HG03521 (cell line): ENCODE data around the gene SYNE3.
"Not testable (repeated sequence)": the region's sequence is repeated elsewhere in the genome, so short reads cannot be mapped to it uniquely, and the experiment has no call there.

Source experiments
- ATAC-seq: cut with Tn5 transposase; IDR thresholded peaks from one replicate; pipeline ENCODE4 v1.9.1; 2021; ENCODE audit warnings: mild to moderate bottlenecking, moderate library complexity; ENCODE audit not compliant: unreplicated experiment

The SYNE3 gene

GRCh38 chr14:95526483-95527386, 10.3 kb upstream of the SYNE3 start:
- ATAC-seq: no peak

DNA sequence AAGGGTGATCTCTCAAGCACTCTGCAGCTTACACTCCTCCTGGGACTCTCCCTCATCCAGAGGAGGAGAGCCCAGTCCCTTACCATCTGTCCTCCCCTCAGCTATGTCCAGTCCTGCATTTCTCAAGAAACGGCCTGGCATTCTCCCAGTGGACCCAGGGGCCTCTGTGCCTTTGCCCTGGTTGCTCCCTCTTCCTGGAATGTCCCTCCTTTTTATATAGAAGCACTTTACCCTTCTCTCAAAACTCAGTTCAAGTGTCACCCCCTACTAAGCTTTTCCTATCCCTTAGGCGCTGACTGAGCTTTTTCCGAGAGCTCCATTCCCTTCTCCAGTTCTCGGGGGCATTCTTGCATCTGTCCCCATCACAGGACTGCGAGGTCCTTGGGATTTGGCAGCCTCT, 9.5 kb upstream of the SYNE3 start:
- ATAC-seq: no peak

- ATAC-seq: no peak
Measured at GRCh38 chr14:95524706-95525512, 8.5 kb upstream of the SYNE3 start.

- no peak for ATAC-seq
Measured at GRCh38 chr14:95523815-95524448, 7.5 kb upstream of the SYNE3 start.

DNA sequence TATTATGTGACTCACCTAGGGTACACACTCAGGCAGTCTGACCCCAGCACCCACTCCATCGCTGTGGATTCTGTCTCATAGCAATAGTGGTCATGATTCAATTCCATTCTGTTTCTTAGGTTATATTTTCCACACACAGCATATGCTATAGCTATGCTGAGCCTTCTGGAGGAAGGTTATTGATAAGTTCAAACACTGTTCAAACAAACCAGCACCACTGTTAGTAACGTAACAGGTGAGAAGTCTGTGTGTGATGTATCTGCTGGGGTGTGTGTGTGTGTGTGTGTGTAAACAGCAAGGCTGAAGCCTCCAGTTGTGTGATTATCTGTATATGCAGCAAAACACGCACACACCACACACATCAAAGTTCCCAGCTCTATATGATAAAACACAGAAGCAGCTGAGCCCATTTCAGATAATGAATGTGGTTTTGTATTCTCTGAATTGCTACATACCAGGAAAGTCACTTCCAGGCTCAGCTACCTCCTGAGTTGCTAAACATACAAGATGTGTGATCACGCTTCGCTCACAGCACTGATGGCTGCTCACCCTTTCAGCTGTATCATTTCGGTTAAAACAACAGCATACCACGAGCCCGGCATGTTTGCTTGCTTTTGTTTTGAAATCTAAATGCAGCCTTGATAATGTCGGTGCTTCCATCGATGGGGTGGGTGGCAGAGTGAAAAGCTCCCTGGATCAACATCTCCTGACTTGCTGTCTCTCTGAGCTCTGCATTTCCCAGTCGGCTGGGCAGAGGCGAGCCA, 6.8 kb upstream of the SYNE3 start:
- ATAC-seq: no peak

GRCh38 chr14:95522556-95522955, 6.1 kb upstream of the SYNE3 start:
- ATAC-seq: no peak

GRCh38 chr14:95522116-95522515, 5.7 kb upstream of the SYNE3 start:
- ATAC-seq: no peak

DNA sequence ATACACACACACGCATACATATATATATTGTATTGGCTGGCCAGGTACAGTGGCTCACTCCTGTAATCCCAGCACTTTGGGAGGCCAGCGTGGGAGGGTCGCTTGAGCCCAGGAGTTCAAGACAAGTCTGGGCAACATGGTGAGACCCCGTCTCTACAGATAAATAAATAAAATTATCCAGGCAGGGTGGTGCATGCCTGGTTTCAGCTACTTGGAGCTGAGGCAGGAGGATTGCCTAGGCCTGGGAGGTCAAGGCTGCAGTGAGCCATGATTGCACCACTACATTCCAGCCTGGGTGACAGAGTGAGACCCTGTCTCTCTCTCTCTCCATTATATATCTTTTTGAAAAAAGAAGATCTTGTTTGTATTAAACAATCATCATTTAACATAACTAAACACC, 4.6 kb upstream of the SYNE3 start:
- ATAC-seq: no peak

GRCh38 chr14:95520346-95520745, 3.9 kb upstream of the SYNE3 start:
- no peak for ATAC-seq

DNA sequence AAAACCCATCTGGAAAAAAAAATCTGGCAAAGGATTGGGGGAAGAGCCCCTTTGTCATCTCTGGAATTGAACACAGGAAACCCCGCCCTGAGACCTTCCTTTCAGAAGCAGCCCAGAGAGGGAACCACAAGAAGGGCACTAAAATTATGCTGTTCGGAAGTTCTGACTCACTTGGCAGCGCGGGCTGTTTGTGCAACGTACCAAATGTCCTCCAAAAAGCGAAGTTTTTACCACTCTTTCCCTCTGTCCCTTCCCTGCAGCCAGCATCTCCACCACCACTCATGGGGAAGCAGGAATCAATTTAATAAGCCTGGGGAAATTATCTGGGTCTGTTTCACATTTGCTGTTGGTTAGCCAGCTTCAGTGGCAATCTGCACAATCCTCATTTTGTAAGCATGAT, 3.2 kb upstream of the SYNE3 start:
- ATAC-seq: no peak

GRCh38 chr14:95518045-95518751, 1.7 kb upstream of the SYNE3 start:
- no peak for ATAC-seq

DNA sequence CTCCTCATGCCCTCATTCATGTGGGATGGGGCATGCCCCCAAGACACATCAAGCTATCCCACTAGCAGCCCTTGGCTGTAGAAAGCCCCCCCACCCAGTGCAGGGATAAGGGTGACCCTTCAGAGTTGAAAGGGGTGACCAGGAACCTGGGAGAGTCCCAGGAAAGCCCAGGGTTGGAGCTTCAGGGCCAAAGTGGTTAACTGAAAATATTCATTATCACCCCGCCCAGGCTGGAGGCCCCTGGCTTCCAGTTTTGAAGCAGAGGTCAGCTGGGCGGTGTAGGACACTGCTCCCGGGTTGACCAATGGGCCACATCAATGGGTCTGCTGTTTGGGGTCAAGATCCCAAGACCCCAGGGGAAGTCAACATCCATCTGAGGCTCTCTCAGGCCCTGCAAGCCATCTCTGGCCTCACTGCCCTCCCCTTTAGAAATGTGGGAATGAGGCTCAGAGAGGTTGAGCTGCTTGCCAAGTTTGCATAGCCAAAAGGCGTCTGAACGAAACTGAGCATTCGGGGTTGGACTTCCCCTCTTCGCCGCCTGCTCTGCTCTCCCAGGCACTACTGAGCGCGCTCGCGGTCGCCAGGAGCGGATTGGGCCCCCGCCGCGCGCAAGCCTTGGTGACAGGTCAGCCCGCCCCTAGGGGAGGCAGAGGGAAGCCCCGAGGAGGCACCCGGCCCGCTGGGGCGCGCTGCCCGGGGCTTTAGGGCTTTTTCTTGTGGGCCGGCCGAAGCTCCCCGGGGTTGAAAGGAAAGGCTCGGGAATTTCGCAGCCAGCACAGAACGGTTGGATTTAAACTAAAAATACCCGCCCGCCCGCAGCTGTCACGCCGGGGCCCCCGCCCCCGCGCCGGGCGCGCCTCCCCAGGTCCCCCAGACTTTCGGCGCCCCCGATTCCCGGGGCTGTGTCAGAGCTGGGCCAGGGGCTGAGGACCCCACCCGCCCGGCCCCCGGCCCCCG, 576 bp downstream of the SYNE3 start:
- peak; percentile 85 for ATAC-seq

- ATAC-seq: no peak
Measured at GRCh38 chr14:95515080-95515489, 1.4 kb downstream of the SYNE3 start.

DNA sequence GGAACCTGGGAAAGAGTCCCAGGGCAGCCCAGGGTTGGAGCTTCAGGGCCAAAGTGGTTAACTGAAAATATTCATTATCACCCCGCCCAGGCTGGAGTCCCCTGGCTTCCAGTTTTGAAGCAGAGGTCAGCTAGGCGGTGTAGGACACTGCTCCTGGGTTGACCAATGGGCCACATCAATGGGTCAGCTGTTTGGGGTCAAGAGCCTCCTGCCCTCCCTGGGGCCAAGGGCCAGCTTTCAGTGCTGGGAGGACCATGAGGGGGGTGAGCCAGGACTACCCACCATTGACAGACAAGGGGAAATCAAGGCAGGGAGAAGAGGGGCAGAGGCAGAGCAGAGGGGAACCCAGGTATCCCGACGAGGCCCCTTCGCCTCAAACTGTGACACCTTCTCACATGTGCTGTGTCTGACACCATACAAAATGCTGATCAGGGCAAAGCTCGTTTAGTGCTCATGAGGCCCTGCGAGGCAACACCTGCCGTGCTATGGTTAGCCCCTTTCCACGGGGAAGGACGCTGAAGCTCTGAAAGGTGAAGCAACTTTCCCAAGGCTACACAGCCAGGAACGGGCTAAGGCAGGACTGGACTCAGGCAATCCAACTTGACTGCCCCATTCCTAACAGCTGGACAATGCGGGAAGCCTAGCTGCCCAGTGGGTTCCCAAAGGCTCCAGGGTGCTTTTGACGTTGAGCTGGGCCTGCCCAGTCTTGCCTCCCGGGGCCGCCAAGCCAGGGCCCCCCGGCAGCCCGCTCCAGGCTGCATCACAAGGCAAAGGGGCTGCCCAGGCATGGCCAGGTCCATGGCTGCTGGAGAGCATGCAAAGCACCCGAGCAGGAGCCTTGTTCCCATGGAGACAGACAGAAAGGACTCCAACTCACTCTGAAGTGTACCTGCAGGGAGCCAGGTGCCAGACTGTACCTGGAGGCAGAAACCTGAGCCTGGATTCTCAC, 2.0 kb downstream of the SYNE3 start:
- ATAC-seq: no peak

DNA sequence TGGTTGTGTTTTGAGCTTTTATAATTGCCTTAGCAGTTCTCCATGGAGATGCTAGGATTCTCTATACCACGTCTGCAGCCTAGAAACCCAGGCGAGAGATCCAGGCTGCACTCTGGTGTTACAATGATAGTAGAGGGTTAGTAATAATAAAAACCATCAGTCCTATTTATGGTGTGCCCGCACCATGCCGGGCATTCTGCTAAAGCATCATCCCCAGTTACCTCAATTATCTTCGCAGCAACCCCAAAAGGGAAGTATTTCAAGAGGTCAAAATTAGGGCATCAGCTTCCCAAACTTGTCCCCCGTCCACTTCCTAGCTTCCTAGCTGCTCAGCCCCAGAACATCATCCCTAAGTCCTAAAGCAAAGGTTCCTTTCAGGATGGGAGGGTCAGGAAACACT, 3.2 kb downstream of the SYNE3 start:
- no peak for ATAC-seq

DNA sequence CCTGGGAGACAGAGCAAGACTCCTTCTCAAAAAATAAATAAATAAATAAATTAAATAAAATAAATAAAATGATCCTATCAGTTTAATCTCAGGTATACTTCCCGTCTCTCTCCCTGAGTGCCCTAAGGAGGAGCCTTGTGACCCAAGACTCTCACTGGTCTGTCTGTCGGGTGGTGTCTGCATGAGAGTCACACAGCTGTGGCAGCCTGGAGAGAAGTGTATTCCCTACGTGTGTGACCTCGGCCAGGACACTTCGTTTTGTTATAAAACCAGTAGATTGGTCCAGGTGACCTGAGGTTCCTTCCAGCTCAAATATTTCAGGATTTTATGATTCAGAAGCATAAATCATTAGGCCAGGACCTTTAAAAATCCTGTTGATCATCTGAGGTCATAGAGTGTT, 4.8 kb downstream of the SYNE3 start:
- ATAC-seq: no peak

DNA sequence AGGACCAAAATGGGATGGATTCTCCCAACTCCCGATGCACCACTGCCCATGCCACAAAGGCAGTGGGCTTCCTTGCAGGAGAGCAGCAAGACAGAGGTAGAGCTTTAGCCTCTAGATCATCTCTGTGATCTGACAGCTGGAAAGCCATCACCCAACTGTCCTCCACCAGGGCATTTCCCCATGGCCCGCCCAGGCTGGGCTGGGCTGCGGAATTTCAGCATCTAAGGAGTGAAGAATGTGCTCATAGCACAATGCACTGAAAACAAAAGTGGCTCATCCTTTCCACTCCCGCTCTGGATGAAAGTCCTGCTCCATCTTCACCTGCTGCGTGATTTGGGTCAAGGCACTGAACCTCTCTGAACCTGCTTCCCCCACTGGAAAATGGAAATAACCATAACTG, 5.6 kb downstream of the SYNE3 start:
- ATAC-seq: no peak

- ATAC-seq: not testable (repeated sequence)
Measured at GRCh38 chr14:95510344-95510743, 6.1 kb downstream of the SYNE3 start.
